Measurements from ENCODE around the gene ENO2. TPM values are rescaled to one million over a fixed set of nuclear protein-coding genes. Genes with fewer than 3 reads are reported as not detected.
"Not testable (repeated sequence)": the region's sequence is repeated elsewhere in the genome, so short reads cannot be mapped to it uniquely, and the experiment has no call there.

ENO2 gene
- total RNA-seq (2021) = 165 and 166 TPM in 2 replicates
- long read RNA-seq, transcript ENO2-211 (12 exons, 2,549 nt) = minor isoform, 117 of 1,098 reads
- long read RNA-seq, transcript ENO2-205 (11 exons, 2,827 nt) = minor isoform, 103 of 1,098 reads
- long read RNA-seq, transcript ENO2-201 (12 exons, 2,423 nt) = major isoform, 753 of 1,098 reads
- long read RNA-seq, partial matches to known transcripts = 33 of 1,098 reads
- long read RNA-seq, other reads (novel, unspliced or antisense) = 92 of 1,098 reads

- Histone ChIP-seq H2BK12ac (ENCODE audit: insufficient read length, low read depth, low read length) (no peak within 1 kb of the TSS), H3K23me2 (ENCODE audit: insufficient read length, low read depth, low read length, poor library complexity, severe bottlenecking) (peaks cover 16% of the 10 kb centered on the region), H3K27ac (ENCODE audit: insufficient read length, low read depth, low read length) (no peak within 1 kb of the TSS), H2BK5ac (ENCODE audit: insufficient read length, low read length) (no peak within 1 kb of the TSS), H3T11ph (ENCODE audit: low read length) (no peak within 1 kb of the TSS), H3K79me2 (ENCODE audit: insufficient read depth, low read length) (no peaks in the 10 kb centered on the region), H3K79me1 (ENCODE audit: insufficient read depth, low read depth, low read length, poor library complexity, severe bottlenecking) (peaks cover 6% of the 10 kb centered on the region), H2BK20ac (ENCODE audit: low read depth, low read length, poor library complexity, severe bottlenecking) (no peak within 1 kb of the TSS), H3K9me3 (ENCODE audit: control insufficient read depth, low read depth, low read length) (no peaks in the 10 kb centered on the region), H3K4me2 (ENCODE audit: insufficient read depth, insufficient read length, low read length) (peak within 1 kb of the TSS; percentile 70), H4K91ac (ENCODE audit: insufficient read length, low read depth, low read length) (no peak within 1 kb of the TSS), H3K23ac (ENCODE audit: insufficient read length, low read depth, low read length) (no peak within 1 kb of the TSS), H2BK120ac (ENCODE audit: low read depth, low read length, poor library complexity, severe bottlenecking) (peak within 1 kb of the TSS; percentile 53), H3K27me3 (ENCODE audit: insufficient read depth, low read length) (no peaks in the 10 kb centered on the region), H3K9ac (ENCODE audit: extremely low read depth, insufficient read length, low read length) (peak within 1 kb of the TSS; percentile 9), H3K14ac (ENCODE audit: insufficient read depth, low read length) (peak within 1 kb of the TSS; percentile 94), H3K56ac (ENCODE audit: insufficient read length, low read depth, low read length) (no peak within 1 kb of the TSS), H3K4me1 (ENCODE audit: insufficient read depth, low read length) (no peaks in the 10 kb centered on the region; the same call in 1 of the 2 replicates), H2AK5ac (ENCODE audit: insufficient read length, low read length) (no peak within 1 kb of the TSS), H2BK15ac (ENCODE audit: low read depth, low read length) (no peak within 1 kb of the TSS), H4K20me1 (ENCODE audit: control insufficient read depth, insufficient read depth, insufficient read length) (no peaks in the 10 kb centered on the region), H3K18ac (ENCODE audit: insufficient read length, low read depth, low read length) (peak within 1 kb of the TSS; percentile 82), H2AFZ (ENCODE audit: low read length) (no peak within 1 kb of the TSS), H4K5ac (ENCODE audit: insufficient read length, low read depth, low read length) (no peak within 1 kb of the TSS), H3K4ac (ENCODE audit: low read depth, low read length) (no peak within 1 kb of the TSS), H4K8ac (replicated peaks; ENCODE audit: insufficient read length, low read depth, low read length) (no peak within 1 kb of the TSS)
- no CpG with 5 or more reads among the region's 68 CpGs for WGBS (ENCODE audit: extremely low coverage, insufficient read length, low lambda C conversion rate)
- no peak for TF ChIP-seq CTCF (conservative IDR thresholded peaks at IDR 0.05)
- peaks cover 18% of the 10 kb centered on the region for H3K27me3 Mint-ChIP-seq (ENCODE audit: low read depth)
- DNase-seq = peak; percentile 71
- peaks cover 24 to 42% of the 10 kb centered on the region in 2 experiments for H3K4me1 Mint-ChIP-seq
- H3K9me3 Mint-ChIP-seq = no peaks in the 10 kb centered on the region
- peak within 1 kb of the TSS; percentile 92 to 94 for H3K4me3 Mint-ChIP-seq
- H3K27ac Mint-ChIP-seq = peak within 1 kb of the TSS; percentile 71 to 96 (median 94)
- H3K36me3 Mint-ChIP-seq (ENCODE audit: insufficient read depth in 1 of 3, low read depth in 3 of 3) = peaks cover 19 to 34% (median 33%) of the 10 kb centered on the region in 3 experiments
Observed at GRCh38 chr12:6914246-6914946, at the start of gene ENO2. Gene ENO2 (plus strand): TSS chr12:6914580. CDS start chr12:6915833, 1,253 bp downstream.

GRCh38 chr12:6865307-6865706, 49.1 kb upstream of the ENO2 start:
- H3K4me2 ChIP-seq (ENCODE audit: insufficient read depth, insufficient read length, low read length) = not testable (repeated sequence)
- WGBS (ENCODE audit: extremely low coverage, insufficient read length, low lambda C conversion rate) = no CpG with 5 or more reads among the region's 5 CpGs

More at GRCh38 chr12:6865307-6865706, 49.1 kb upstream of the ENO2 start:
- not testable (repeated sequence) for H2BK120ac ChIP-seq (ENCODE audit: low read depth, low read length, poor library complexity, severe bottlenecking); H3K9ac ChIP-seq (ENCODE audit: extremely low read depth, insufficient read length, low read length); H3T11ph ChIP-seq (ENCODE audit: low read length); H3K18ac ChIP-seq (ENCODE audit: insufficient read length, low read depth, low read length); H3K14ac ChIP-seq (ENCODE audit: insufficient read depth, low read length); H2AK5ac ChIP-seq (ENCODE audit: insufficient read length, low read length); H4K91ac ChIP-seq (ENCODE audit: insufficient read length, low read depth, low read length); H2BK20ac ChIP-seq (ENCODE audit: low read depth, low read length, poor library complexity, severe bottlenecking); H3K27ac ChIP-seq (ENCODE audit: insufficient read length, low read depth, low read length); H3K23me2 ChIP-seq (ENCODE audit: insufficient read length, low read depth, low read length, poor library complexity, severe bottlenecking); H3K9me3 Mint-ChIP-seq; H3K27ac Mint-ChIP-seq; H3K27me3 Mint-ChIP-seq (ENCODE audit: low read depth); H4K8ac ChIP-seq (replicated peaks; ENCODE audit: insufficient read length, low read depth, low read length); H3K56ac ChIP-seq (ENCODE audit: insufficient read length, low read depth, low read length); DNase-seq; H2BK15ac ChIP-seq (ENCODE audit: low read depth, low read length); H3K4me1 ChIP-seq (ENCODE audit: insufficient read depth, low read length); H3K9me3 ChIP-seq (ENCODE audit: control insufficient read depth, low read depth, low read length); H3K23ac ChIP-seq (ENCODE audit: insufficient read length, low read depth, low read length); H2BK12ac ChIP-seq (ENCODE audit: insufficient read length, low read depth, low read length); H3K79me2 ChIP-seq (ENCODE audit: insufficient read depth, low read length); H4K20me1 ChIP-seq (ENCODE audit: control insufficient read depth, insufficient read depth, insufficient read length); H3K27me3 ChIP-seq (ENCODE audit: insufficient read depth, low read length); H4K5ac ChIP-seq (ENCODE audit: insufficient read length, low read depth, low read length); H3K79me1 ChIP-seq (ENCODE audit: insufficient read depth, low read depth, low read length, poor library complexity, severe bottlenecking); H3K4ac ChIP-seq (ENCODE audit: low read depth, low read length); H2BK5ac ChIP-seq (ENCODE audit: insufficient read length, low read length); H2AFZ ChIP-seq (ENCODE audit: low read length)
- Mint-ChIP-seq H3K4me3 (peak overlapping the region in 1 of 2 experiments; percentile 58; a peak in 2 of 5 replicates), H3K36me3 (ENCODE audit: insufficient read depth in 1 of 3, low read depth in 3 of 3) (peaks cover 56 to 79% (median 74%) of the 10 kb centered on the region in 3 experiments), H3K4me1 (peaks cover 31 to 36% of the 10 kb centered on the region in 2 experiments)

All from H9 (cell line).